Measurements from ENCODE around the gene GLT8D2.
"Not testable (repeated sequence)": the region's sequence is repeated elsewhere in the genome, so short reads cannot be mapped to it uniquely, and the experiment has no call there.

GLT8D2 gene

DNA sequence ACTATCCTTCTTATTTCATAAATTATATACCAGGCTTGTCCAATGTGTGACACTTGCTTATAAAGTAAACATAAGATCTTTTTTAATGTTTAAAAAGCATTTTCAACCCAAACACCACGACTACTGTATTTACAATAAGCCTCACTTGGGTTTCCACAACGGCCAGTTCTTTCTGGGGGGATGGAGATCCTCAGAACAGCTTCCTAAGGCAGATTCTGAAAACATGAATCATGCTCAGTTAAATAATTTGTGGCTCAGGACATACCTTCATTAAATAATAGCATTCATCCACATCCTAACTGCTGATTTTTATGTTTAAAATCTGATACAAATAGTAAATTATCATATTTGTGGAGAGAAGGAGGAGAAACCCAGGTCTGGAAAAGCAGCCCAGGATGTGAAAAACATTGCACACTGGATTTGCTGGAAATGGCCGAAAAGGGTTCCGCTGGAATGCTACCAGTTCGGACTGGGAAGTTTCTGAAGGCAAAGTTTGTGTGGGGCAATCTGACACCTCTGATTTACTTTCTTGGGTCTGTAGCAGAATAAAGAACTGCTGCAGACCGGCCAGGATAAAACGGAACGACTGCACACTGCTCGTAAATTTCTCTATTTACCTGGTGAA is 597 bp downstream of the GLT8D2 start:
- no peak for DNase-seq

- DNase-seq, result no peak
Observed at GRCh38 chr12:104048811-104049210, 1.2 kb downstream of the GLT8D2 start.

DNA sequence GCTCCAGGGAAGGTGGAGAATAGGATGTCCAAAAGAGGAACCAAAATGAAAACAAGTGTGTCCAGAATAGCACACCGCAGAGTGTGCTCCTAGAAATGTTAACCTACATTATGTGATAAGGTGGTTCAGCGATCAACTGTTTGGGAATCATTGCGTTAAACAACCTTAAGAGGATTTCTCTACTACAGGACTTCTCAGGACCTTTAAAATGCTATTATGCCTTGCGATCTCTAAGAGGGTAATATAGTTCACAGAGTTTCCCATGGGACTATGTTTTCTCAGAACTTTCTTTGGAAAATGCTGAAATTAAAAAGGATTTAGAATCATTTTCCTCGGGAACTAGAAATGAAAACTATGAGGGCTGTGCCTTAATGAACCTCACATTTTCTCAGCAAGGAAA is 1.8 kb downstream of the GLT8D2 start:
- DNase-seq, result no peak

DNA sequence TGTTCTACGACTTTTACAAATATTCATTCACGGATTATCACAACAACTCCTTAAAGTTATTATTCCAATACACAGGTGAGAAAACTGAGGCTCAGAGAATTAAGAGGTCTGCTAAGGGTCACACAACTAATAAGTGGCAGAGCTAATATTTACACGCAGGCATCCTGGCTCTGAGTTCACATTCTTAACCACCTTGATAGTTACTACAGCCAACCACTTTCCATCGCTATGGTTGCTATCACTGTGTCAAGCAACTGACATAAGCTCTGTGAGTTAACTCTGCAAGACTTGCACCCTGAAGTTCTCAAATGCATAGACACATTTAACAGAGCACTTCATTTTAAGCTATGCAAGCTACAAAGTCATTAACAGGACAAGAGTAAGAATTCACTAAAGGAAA is 3.7 kb downstream of the GLT8D2 start:
- DNase-seq, result no peak

DNA sequence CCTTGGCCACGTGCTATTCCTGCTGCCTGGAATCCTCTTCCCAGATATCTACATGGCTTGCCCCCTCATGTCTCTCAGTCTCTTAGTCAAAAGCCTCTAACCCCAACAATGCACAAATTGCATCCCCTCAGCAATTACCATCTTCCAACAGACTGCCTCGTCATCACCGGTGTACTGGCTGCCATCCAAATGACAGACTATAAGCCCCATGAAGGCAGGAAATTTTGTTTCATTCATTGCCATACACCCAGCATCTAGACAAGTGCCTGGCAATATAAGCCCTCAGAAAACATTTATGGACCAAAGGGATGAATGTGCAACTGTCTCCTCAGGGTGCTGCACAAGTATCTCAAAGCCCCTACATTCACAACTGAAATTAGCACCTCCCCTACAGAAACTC is 5.8 kb downstream of the GLT8D2 start:
- no peak for DNase-seq

DNA sequence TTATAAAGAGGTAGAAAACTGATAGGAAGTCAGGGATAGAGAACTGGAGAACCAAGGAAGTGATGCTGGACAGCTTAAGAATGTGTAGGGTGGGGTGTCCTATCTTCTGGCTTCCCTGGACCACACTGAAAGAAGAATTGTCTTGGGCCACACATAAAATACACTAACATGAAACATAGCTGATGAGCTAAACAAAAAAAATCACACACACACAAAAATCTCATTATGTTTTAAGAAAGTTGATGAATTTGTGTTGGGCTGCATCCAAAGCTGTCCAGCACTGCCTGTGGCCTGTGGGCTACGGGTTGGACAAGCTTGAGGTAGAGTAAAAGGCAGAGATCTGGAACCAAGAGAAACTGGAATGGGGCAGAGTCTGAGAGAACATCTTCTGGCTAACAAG is 7.4 kb downstream of the GLT8D2 start:
- no peak for DNase-seq

DNA sequence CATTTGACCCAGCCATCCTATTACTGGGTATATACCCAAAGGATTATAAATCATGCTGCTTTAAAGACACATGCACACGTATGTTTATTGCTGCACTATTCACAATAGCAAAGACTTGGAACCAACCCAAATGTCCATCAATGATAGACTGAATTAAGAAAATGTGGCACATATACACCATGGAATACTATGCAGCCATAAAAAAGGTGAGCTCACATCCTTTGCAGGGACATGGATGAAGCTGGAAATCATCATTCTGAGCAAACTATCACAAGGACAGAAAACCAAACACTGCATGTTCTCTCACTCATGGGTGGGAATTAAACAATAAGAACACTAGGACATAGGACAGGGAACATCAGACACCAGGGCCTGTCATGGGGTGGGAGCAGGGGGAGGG is 10.2 kb downstream of the GLT8D2 start:
- not testable (repeated sequence) for DNase-seq

GRCh38 chr12:104036143-104036542 is 13.8 kb downstream of the GLT8D2 start:
- not testable (repeated sequence) for DNase-seq

- DNase-seq, result not testable (repeated sequence)
Observed at GRCh38 chr12:104030596-104030995, 19.4 kb downstream of the GLT8D2 start.

- DNase-seq, result no peak
Observed at GRCh38 chr12:104026841-104027599, 23.0 kb downstream of the GLT8D2 start.

GRCh38 chr12:104025771-104026170 is 24.2 kb downstream of the GLT8D2 start:
- no peak for DNase-seq

DNA sequence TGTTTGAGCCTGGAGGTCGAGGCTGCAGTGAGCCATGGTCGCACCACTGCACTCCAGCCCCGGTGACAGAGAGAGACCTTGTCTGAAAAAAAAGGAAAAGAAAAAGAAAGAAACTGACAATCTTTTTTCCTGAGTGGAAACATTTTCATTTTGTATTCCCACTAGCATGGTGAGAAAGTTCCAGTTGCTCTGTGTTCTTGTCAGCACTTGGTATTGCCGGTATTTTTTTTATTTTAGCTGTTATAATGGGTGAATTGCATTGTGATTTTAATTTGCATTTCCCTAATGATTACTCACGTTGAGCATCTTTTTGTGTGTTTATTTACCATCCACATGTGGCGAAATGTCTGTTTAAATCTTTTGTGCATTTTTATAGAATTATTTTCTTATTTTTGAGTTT is 25.6 kb downstream of the GLT8D2 start:
- no peak for DNase-seq

DNA sequence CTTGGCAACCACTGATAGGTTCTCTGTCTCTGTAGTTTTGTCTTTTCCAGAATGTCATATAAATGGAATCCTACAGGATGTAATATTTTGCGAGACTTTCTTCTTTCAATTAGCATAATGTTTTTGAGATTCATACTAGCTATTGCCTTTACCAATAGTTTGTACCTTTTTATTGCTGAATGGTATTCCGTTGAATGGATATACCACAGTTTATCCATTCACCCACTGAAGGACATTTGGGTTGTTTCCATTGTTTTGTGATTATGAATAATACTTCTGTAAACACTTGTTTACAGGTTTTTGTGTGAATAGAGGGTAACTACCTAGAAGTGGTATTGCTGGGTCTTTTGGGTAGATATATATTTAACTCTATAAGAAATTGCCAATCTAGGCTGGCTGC is 26.3 kb downstream of the GLT8D2 start:
- DNase-seq, result no peak

DNA sequence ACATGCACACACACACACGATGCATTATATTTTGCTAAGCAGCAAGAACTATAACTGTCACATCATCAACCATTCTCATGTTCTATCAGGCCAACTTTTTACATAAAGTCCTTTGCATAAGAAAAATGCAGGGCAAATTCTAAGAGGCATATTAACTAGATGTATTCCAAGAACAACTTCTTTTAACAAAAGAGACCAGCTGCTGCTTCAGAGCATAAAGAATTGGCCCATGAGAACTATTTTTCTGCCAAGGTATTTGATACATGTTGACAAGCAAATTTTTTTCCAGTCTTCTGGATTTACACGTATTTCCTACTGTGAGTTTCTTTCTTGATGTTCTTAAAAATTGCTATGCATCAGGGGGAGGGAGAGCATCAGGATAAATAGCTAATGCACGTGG is 27.2 kb downstream of the GLT8D2 start:
- DNase-seq, result no peak

- not testable (repeated sequence) for DNase-seq
Observed at GRCh38 chr12:104021862-104022261, 28.1 kb downstream of the GLT8D2 start.

DNA sequence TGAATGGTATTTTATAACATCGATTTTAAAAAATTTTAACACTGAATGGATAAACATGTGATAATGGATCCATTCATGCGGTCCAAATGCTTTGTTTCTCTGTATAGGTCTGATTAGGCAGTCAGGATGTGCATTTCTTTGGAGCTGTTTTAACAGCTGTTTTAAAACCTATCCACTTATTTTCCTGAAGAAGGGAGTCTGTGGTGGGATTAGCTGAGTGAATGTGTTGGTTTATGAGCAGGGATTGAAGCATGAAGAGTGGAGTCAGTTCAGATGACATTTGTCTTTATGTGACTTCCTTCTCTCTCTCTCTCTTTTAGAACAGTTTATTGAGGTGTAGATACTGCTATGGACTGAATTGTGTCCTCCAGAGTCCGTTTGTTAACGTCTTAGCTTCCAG is 37.7 kb downstream of the GLT8D2 start:
- no peak for DNase-seq

DNA sequence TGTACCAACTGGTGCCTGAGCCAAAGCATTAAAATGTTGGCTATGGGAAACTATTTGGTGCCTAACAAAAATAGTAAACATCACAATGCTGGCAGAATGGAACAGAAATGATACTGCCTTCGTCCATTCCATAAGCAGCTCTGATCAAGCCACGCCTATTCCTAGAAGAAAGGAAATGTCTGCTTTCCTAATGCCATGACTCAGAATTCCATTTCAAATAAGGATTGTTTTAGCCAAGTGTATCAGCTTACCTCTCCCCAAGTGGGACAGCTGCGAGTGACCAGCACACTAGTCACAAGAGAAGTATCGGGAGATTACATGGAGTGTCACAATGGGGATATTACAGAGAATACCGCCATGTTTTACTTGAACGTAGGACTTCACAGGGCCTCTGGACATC is 38.7 kb downstream of the GLT8D2 start:
- no peak for DNase-seq

DNA sequence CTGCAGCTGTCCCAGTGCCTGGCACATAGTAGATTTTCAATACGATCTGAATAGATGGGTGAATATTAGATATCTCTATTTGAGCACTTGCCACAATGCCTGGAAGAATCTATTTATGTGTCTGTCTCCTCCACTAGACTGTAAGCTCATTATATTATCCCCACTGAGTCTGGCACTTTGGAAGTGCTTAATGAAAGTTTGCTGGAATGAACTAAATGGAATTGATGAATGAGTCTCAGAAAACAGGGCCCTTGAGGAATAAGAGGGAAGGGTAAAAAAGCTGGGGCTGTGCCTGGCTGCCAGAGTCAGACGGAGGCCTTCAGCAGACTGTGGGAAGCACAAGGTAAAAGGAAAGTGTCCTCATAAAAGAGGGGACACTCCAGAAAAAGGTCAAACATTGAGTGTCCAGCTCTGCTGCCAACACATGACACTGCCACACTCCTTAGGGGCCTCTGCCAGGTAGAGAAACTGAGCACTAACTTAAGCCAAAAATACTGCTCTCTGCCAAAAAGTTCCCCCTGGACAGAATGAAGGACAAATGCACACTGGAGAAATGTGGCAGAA is 39.3 kb downstream of the GLT8D2 start:
- no peak for DNase-seq

- no peak for DNase-seq
Observed at GRCh38 chr12:104010121-104010520, 39.9 kb downstream of the GLT8D2 start.

DNA sequence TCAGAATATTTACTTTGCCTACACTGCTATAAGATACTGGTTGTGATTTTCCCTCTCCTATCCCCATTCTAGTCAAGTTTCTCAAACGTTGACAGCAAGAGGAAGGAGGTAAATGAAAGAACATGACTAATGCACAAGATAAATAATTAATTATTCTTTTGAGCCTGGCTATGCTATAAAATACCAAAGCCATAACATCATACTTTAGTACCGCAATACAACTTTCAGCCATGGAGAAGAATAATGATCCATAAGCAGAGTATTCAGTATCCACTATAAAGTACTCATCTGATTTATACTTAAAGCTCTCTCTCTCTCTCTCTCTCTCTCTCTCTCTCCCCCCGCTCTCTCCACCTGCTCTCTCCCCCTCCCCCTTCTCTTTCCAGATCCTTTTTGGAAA is 43.1 kb downstream of the GLT8D2 start:
- DNase-seq, result no peak

DNA sequence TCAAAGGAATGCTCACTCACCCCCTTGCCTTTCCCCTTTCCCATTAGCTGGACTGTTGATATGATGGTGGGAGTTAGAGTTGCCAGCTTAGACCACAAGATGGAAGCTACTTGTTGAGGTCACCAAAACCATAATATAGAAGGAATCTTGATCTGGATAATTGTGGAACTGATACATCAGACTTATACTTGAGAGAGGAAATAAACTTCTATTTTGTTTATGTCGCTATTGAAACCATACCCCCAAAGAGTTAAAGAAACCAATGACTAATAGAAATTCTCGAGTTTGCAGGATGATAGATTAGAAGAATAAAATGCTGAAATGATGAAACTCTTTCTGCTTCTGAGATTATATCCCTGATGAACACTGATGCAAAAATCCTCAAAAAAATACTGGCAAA is 46.4 kb downstream of the GLT8D2 start:
- no peak for DNase-seq

DNA sequence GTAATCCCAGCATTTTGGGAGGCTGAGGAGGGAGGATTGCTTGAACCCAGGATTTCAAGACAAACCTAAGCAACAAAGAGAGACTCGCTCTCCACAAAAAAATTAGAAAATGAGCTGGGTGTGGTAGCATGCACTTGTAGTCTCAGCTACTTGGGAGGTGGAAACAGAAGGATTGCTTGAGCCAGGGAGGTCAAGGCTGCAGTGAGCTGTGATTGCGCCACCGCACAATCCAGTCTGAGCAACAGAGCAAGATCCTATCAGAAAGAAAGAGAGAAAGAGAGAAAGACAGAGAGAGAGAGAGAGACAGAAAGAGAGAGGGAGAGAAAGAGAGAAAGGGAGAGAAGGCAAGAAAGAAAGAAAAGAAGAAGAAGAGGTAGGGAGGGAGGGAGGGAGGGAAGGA is 47.3 kb downstream of the GLT8D2 start:
- DNase-seq, result no peak

- DNase-seq, result no peak
Observed at GRCh38 chr12:104000807-104001434, 49.1 kb downstream of the GLT8D2 start.

DNA sequence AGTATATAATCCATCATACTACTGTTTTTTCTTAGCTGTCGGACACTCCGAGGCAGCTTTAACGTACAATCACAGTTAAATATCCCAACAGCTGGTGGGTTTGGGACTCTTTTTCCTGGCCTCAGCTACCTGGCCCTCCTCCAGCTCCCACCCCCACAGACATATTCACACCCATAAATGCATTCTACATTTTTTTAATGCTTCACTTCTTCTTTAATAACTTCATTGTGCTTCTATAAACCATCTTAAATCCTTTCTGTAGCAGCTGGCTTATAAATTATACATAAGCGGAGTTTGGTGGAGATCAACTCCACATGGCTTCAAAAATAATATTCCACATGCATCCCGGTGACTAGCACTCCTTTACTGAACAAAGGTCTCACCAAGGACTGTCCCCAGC is 51.0 kb downstream of the GLT8D2 start:
- no peak for DNase-seq
